K562 (cell line): ENCODE results near the gene SARS1. TPM values are rescaled to one million over a fixed set of nuclear protein-coding genes. Genes with fewer than 3 reads are reported as not detected.

Experiments
- ADNP ChIP-seq: fragments of 200-800 bp; sonication (Bioruptor generic); IDR thresholded peaks from 2 replicates; pipeline ENCODE4 v1.6.1; 2016; ENCODE audit warnings: missing genetic modification characterization, missing compliant biosample characterization
- BRF2 ChIP-seq: IDR thresholded peaks from 3 replicates; pipeline ENCODE4 v1.6.1; 2011; ENCODE audit warnings: borderline replicate concordance, mild to moderate bottlenecking; ENCODE audit not compliant: insufficient read length, insufficient read depth
- CBX8 ChIP-seq: fragments of 200-600 bp; sonication (generic); IDR thresholded peaks from 2 replicates; pipeline ENCODE4 v1.6.1; 2012; ENCODE audit warnings: borderline replicate concordance, mixed run types, low read depth, mild to moderate bottlenecking, moderate library complexity, mixed read lengths, low read length, control low read depth, inconsistent platforms; ENCODE audit not compliant: poor library complexity, severe bottlenecking; ENCODE audit errors: extremely low read depth
- DACH1 ChIP-seq: fragments of 450-650 bp; IDR thresholded peaks from 2 replicates; pipeline ENCODE4 v1.6.1; 2018; ENCODE audit not compliant: partially characterized antibody
- DMBX1 ChIP-seq: fragments of 250-450 bp; sonication (Bioruptor Pico); IDR thresholded peaks from 2 replicates; pipeline ENCODE4 v1.8.0; 2022; ENCODE audit warnings: inconsistent platforms, mild to moderate bottlenecking, moderate library complexity, borderline replicate concordance
- DPF2 ChIP-seq: fragments of 450-650 bp; IDR thresholded peaks from 2 replicates; pipeline ENCODE4 v1.6.1; 2016
- E2F5 ChIP-seq: sonication (generic); formaldehyde crosslinking; IDR thresholded peaks from 2 replicates; pipeline ENCODE4 v1.8.0; 2022; ENCODE audit warnings: mild to moderate bottlenecking, missing genetic modification reagents
- EP400 ChIP-seq: fragments of 450-650 bp; IDR thresholded peaks from 2 replicates; pipeline ENCODE4 v1.6.1; 2017; ENCODE audit warnings: antibody characterized with exemption, mild to moderate bottlenecking, moderate library complexity
- ETV5 ChIP-seq: sonication (generic); formaldehyde crosslinking; IDR thresholded peaks from 2 replicates; pipeline ENCODE4 v1.4.0; 2020; ENCODE audit warnings: low read depth, mild to moderate bottlenecking, missing genetic modification reagents
- KLF1 ChIP-seq: fragments of 450-650 bp; IDR thresholded peaks from 2 replicates; pipeline ENCODE4 v1.6.1; 2016; ENCODE audit warnings: missing genetic modification characterization, missing compliant biosample characterization
- MAFK ChIP-seq: IDR thresholded peaks from 2 replicates; pipeline ENCODE4 v1.6.1; 2011; ENCODE audit warnings: low read length, improper control_type of control experiment
- NCOR1 ChIP-seq: fragments of 450-650 bp; IDR thresholded peaks from 2 replicates; pipeline ENCODE4 v1.6.1; 2016; ENCODE audit warnings: mild to moderate bottlenecking, moderate library complexity
- NONO ChIP-seq, 2 experiments: fragments of 200-400 bp in 1 of 2; fragments of 450-650 bp in 1 of 2; formaldehyde crosslinking in 1 of 2; IDR thresholded peaks; 2 replicates each; pipeline ENCODE4 v1.6.1; 2017; ENCODE audit warnings: low read depth in 2 of 2, mild to moderate bottlenecking in 2 of 2, moderate library complexity in 2 of 2, low read length in 1 of 2
- NR4A1 ChIP-seq, 2 experiments: fragments of 250-450 bp in 1 of 2; fragments of 450-650 bp in 1 of 2; sonication (Bioruptor Pico) in 1 of 2; IDR thresholded peaks; 2 replicates each; pipeline versions ENCODE4 v1.4.0 to v1.6.1; 2016 to 2020; ENCODE audit warnings: mild to moderate bottlenecking in 2 of 2, missing compliant biosample characterization in 1 of 2, missing genetic modification characterization in 1 of 2, moderate library complexity in 1 of 2
- PCBP1 ChIP-seq: fragments of 200-400 bp; formaldehyde crosslinking; IDR thresholded peaks from 2 replicates; pipeline ENCODE4 v1.6.1; 2018; ENCODE audit warnings: mild to moderate bottlenecking, low read depth, low read length; ENCODE audit not compliant: poor library complexity, severe bottlenecking
- PTTG1 ChIP-seq: fragments of 450-650 bp; IDR thresholded peaks from 2 replicates; pipeline ENCODE4 v1.6.1; 2016; ENCODE audit warnings: low read depth, mild to moderate bottlenecking, missing genetic modification characterization, missing compliant biosample characterization
- RBFOX2 ChIP-seq: fragments of 200-400 bp; formaldehyde crosslinking; IDR thresholded peaks from 2 replicates; pipeline ENCODE4 v1.6.1; 2017; ENCODE audit warnings: low read depth, mild to moderate bottlenecking, low read length, moderate library complexity
- SPI1 ChIP-seq: IDR thresholded peaks from 2 replicates; pipeline ENCODE4 v1.6.1; 2011; ENCODE audit warnings: low read depth, low read length, control low read depth, borderline replicate concordance
- ZBTB33 ChIP-seq: sonication (generic); formaldehyde crosslinking; IDR thresholded peaks from 2 replicates; pipeline ENCODE4 v1.8.1; 2023; ENCODE audit warnings: mild to moderate bottlenecking, missing genetic modification reagents
- ZNF274 ChIP-seq: IDR thresholded peaks from 2 replicates; pipeline ENCODE4 v1.6.1; 2011; ENCODE audit warnings: low read depth, mild to moderate bottlenecking, low read length, moderate library complexity, borderline replicate concordance
- ZNF347 ChIP-seq: fragments of 450-650 bp; formaldehyde crosslinking; IDR thresholded peaks from 2 replicates; pipeline ENCODE4 v1.4.0; 2020; ENCODE audit warnings: low read depth, mild to moderate bottlenecking, moderate library complexity
- ZNF75A ChIP-seq: fragments of 450-650 bp; formaldehyde crosslinking; IDR thresholded peaks from 2 replicates; pipeline ENCODE4 v1.4.0; 2020; ENCODE audit warnings: mild to moderate bottlenecking
- ZNF764 ChIP-seq: fragments of 250-450 bp; sonication (Bioruptor Pico); IDR thresholded peaks from 2 replicates; pipeline ENCODE4 v1.4.0; 2020; ENCODE audit warnings: low read depth, mild to moderate bottlenecking, moderate library complexity
- polyA plus RNA-seq, 8 experiments: library from polyadenylated mRNA; depleted of rRNA in 4 of 8; stranded (reverse) in 5 of 8; unstranded in 3 of 8; fragments of >200 nt; fragmentation: Nextera tagmentation in 2 of 8; fragmentation: Illumina TruSeq in 1 of 8; extraction: Ambion mirVana in 2 of 8; extraction: Trizol in 1 of 8; gene quantifications; 2 replicates each; pipeline versions ENCODE4 v1.2.1 to v1.2.3, GENCODE V29; 2011 to 2014; ENCODE audit warnings: inconsistent platforms in 1 of 8, missing spikeins in 1 of 8
- total RNA-seq, 7 experiments: library from RNA; depleted of rRNA in 6 of 7; stranded (reverse); fragments of >200 nt in 6 of 7; fragmentation: Illumina TruSeq in 2 of 7; extraction: Trizol in 2 of 7; gene quantifications; 2 replicates each; pipeline versions ENCODE4 v1.2.1 to v1.2.3, GENCODE V29; 2011 to 2021; ENCODE audit warnings: low replicate concordance in 1 of 7

SARS1 gene
- total and polyA plus RNA-seq, 9 of the 15 experiments (the other 6 are each of a cell fraction or from before 2014, with no cell fraction given) = 221 to 623 (median 254) TPM

GRCh38 chr1:109181085-109181806, 32.5 kb upstream of the SARS1 start (continued):
- TF ChIP-seq BRF2 (no peak), ZNF75A (no peak), NONO (IDR thresholded peaks at IDR 0.05; ENCODE audit: low read depth in 2 of 2, low read length in 1 of 2) (no peak), EP400 (no peak), DACH1 (no peak), CBX8 (no peak), MAFK (no peak), RBFOX2 (no peak), ZBTB33 (CRISPR knock-in tag) (0 out of 2 replicates have a peak, but pooled peaks have one; percentile 10), PCBP1 (no peak), E2F5 (CRISPR knock-in tag) (no peak), KLF1 (tag) (no peak), ADNP (tag) (no peak), ZNF347 (CRISPR knock-in tag) (no peak), PTTG1 (tag) (no peak), DMBX1 (CRISPR knock-in tag) (no peak), ETV5 (no peak), DPF2 (peak; percentile 38; the same call in 1 of the 2 replicates), SPI1 (no peak), ZNF764 (CRISPR knock-in tag) (no peak), ZNF274 (no peak), NR4A1 (CRISPR knock-in tag; IDR thresholded peaks at IDR 0.05) (no peak), NR4A1 (tag; IDR thresholded peaks at IDR 0.05) (0 out of 2 replicates have a peak, but pooled peaks have one; percentile 48), NCOR1 (peak; percentile 84; the same call in 1 of the 2 replicates)
